DMS53 treated with DMSO at 0.1 percent for 48 hours (cell line): ENCODE measurements around the gene SCD5.
"Not testable (repeated sequence)": the region's sequence is repeated elsewhere in the genome, so short reads cannot be mapped to it uniquely, and the experiment has no call there.

Experiments used
- DNase-seq: peaks from one replicate; lab custom pipeline; 2025; ENCODE audit not compliant: unreplicated experiment; lab: John Stamatoyannopoulos, UW

SCD5 gene

GRCh38 chr4:82798168-82799005 is at the start of gene SCD5:
Gene SCD5 (minus strand): TSS chr4:82798796. CDS start chr4:82798537, 259 bp downstream.
- DNase-seq = no peak

GRCh38 chr4:82842593-82842992 is 44.0 kb upstream of the SCD5 start:
- DNase-seq = no peak

- DNase-seq = no peak
These were observed 41.0 kb upstream of the SCD5 start for GRCh38 chr4:82839624-82840023.

- DNase-seq = no peak
These were observed 35.2 kb upstream of the SCD5 start for GRCh38 chr4:82833696-82834313.

GRCh38 chr4:82833060-82833459 is 34.5 kb upstream of the SCD5 start:
- DNase-seq = not testable (repeated sequence)

- DNase-seq = no peak
These were observed 26.8 kb upstream of the SCD5 start for GRCh38 chr4:82825425-82825824.

- no peak for DNase-seq
These were observed 24.5 kb upstream of the SCD5 start for GRCh38 chr4:82823062-82823461.

GRCh38 chr4:82820689-82821088 is 22.1 kb upstream of the SCD5 start:
- DNase-seq = no peak

GRCh38 chr4:82818664-82819662 is 20.4 kb upstream of the SCD5 start:
- DNase-seq = no peak

- DNase-seq = not testable (repeated sequence)
These were observed 18.3 kb upstream of the SCD5 start for GRCh38 chr4:82816874-82817273.

GRCh38 chr4:82814034-82814433 is 15.4 kb upstream of the SCD5 start:
- DNase-seq = no peak

- no peak for DNase-seq
These were observed 13.3 kb upstream of the SCD5 start for GRCh38 chr4:82811838-82812341.

GRCh38 chr4:82811392-82811791 is 12.8 kb upstream of the SCD5 start:
- no peak for DNase-seq

GRCh38 chr4:82810176-82810575 is 11.6 kb upstream of the SCD5 start:
- no peak for DNase-seq

- DNase-seq = no peak
These were observed 11.0 kb upstream of the SCD5 start for GRCh38 chr4:82809619-82810018.

- DNase-seq = no peak
These were observed 5.2 kb upstream of the SCD5 start for GRCh38 chr4:82803746-82804145.

- DNase-seq = no peak
These were observed 4.3 kb upstream of the SCD5 start for GRCh38 chr4:82802911-82803310.

GRCh38 chr4:82801910-82802521 is 3.4 kb upstream of the SCD5 start:
- peak; percentile 7 for DNase-seq

- DNase-seq = no peak
These were observed 648 bp upstream of the SCD5 start for GRCh38 chr4:82799006-82799881.
